ENCODE data around the gene GPC3. TPM values are rescaled to one million over a fixed set of nuclear protein-coding genes. Genes with fewer than 3 reads are reported as not detected.

GPC3 gene
- total RNA-seq, 1 experiment from 2014 or later: not detected

- intact Hi-C loops (cut with micrococcal nuclease; ENCODE audit: unreplicated experiment): no loop called here
- no peak for TF ChIP-seq CTCF (conservative IDR thresholded peaks at IDR 0.05)
- no peak for TF ChIP-seq EZH2 (IDR thresholded peaks at IDR 0.05; ENCODE audit: low read depth)
- H3K36me3 ChIP-seq (ENCODE audit: low read depth): no peaks in the 10 kb centered on the region
- no peaks in the 10 kb centered on the region for H3K9me2 ChIP-seq (ENCODE audit: insufficient read depth)
- no peak overlapping the region for H2AFZ ChIP-seq
- ChIA-PET CTCF (no interaction called here), POLR2A (ENCODE audit: unreplicated experiment) (no interaction called here)
- BruUV-seq (replicated peaks): no TSS peak
- no peaks in the 10 kb centered on the region for H4K20me1 ChIP-seq (ENCODE audit: insufficient read depth)
- H3K4me2 ChIP-seq: no peak overlapping the region
- H3K27me3 ChIP-seq (ENCODE audit: insufficient read depth, low read depth): peaks cover 4% of the 10 kb centered on the region; the same call in 1 of the 2 replicates
- no peaks in the 10 kb centered on the region for H3K9me3 ChIP-seq (ENCODE audit: insufficient read depth, low read depth)
- H3K79me2 ChIP-seq (ENCODE audit: low read depth): no peaks in the 10 kb centered on the region
- no peak for DNase-seq
- H3K4me1 ChIP-seq (replicated peaks; ENCODE audit: insufficient read depth): no peaks in the 10 kb centered on the region
- no peaks in the 10 kb centered on the region for H3F3A ChIP-seq (ENCODE audit: insufficient read depth, low read depth)
- H3K4me3 ChIP-seq: no peak overlapping the region
- no peak overlapping the region for H3K27ac ChIP-seq
These were observed 10.4 kb upstream of the GPC3 start for GRCh38 chrX:133995759-133996158.

GRCh38 chrX:133994576-133994975 is 9.2 kb upstream of the GPC3 start:
- Histone ChIP-seq H3F3A (ENCODE audit: insufficient read depth, low read depth) (no peaks in the 10 kb centered on the region), H3K4me3 (no peak overlapping the region), H3K79me2 (ENCODE audit: low read depth) (no peaks in the 10 kb centered on the region), H4K20me1 (ENCODE audit: insufficient read depth) (no peaks in the 10 kb centered on the region), H3K4me1 (replicated peaks; ENCODE audit: insufficient read depth) (no peaks in the 10 kb centered on the region), H3K9me3 (ENCODE audit: insufficient read depth, low read depth) (no peaks in the 10 kb centered on the region), H2AFZ (no peak overlapping the region), H3K27me3 (ENCODE audit: insufficient read depth, low read depth) (peaks cover 4% of the 10 kb centered on the region; the same call in 1 of the 2 replicates), H3K9me2 (ENCODE audit: insufficient read depth) (no peaks in the 10 kb centered on the region), H3K36me3 (ENCODE audit: low read depth) (no peaks in the 10 kb centered on the region), H3K4me2 (no peak overlapping the region), H3K27ac (no peak overlapping the region)
- BruUV-seq (replicated peaks): no TSS peak
- ChIA-PET POLR2A (ENCODE audit: unreplicated experiment) (no interaction called here), CTCF (no interaction called here)
- TF ChIP-seq CTCF (conservative IDR thresholded peaks at IDR 0.05): no peak
- no peak for TF ChIP-seq EZH2 (IDR thresholded peaks at IDR 0.05; ENCODE audit: low read depth)
- intact Hi-C loops (cut with micrococcal nuclease; ENCODE audit: unreplicated experiment): no loop called here
- DNase-seq: no peak

GRCh38 chrX:133992882-133993281 is 7.5 kb upstream of the GPC3 start:
- no peaks in the 10 kb centered on the region for H3F3A ChIP-seq (ENCODE audit: insufficient read depth, low read depth)
- no peak for TF ChIP-seq CTCF (conservative IDR thresholded peaks at IDR 0.05)
- TF ChIP-seq EZH2 (IDR thresholded peaks at IDR 0.05; ENCODE audit: low read depth): no peak
- H3K9me2 ChIP-seq (ENCODE audit: insufficient read depth): no peaks in the 10 kb centered on the region
- no peaks in the 10 kb centered on the region for H3K79me2 ChIP-seq (ENCODE audit: low read depth)
- H3K36me3 ChIP-seq (ENCODE audit: low read depth): no peaks in the 10 kb centered on the region
- ChIA-PET POLR2A (ENCODE audit: unreplicated experiment) (no interaction called here), CTCF (no interaction called here)
- peaks cover 4% of the 10 kb centered on the region; the same call in 1 of the 2 replicates for H3K27me3 ChIP-seq (ENCODE audit: insufficient read depth, low read depth)
- no peak overlapping the region for H3K27ac ChIP-seq
- no peak overlapping the region for H2AFZ ChIP-seq
- no peaks in the 10 kb centered on the region for H3K4me1 ChIP-seq (replicated peaks; ENCODE audit: insufficient read depth)
- no peak overlapping the region for H3K4me3 ChIP-seq
- BruUV-seq (replicated peaks): no TSS peak
- no peaks in the 10 kb centered on the region for H4K20me1 ChIP-seq (ENCODE audit: insufficient read depth)
- DNase-seq: no peak
- intact Hi-C loops (cut with micrococcal nuclease; ENCODE audit: unreplicated experiment): no loop called here
- H3K9me3 ChIP-seq (ENCODE audit: insufficient read depth, low read depth): no peaks in the 10 kb centered on the region
- H3K4me2 ChIP-seq: no peak overlapping the region
